ENCODE results near the gene SYMPK. TPM values are rescaled to one million over a fixed set of nuclear protein-coding genes. Genes with fewer than 3 reads are reported as not detected.

SYMPK gene
- total RNA-seq, 1 experiment from 2014 or later = 85.5 TPM

DNA sequence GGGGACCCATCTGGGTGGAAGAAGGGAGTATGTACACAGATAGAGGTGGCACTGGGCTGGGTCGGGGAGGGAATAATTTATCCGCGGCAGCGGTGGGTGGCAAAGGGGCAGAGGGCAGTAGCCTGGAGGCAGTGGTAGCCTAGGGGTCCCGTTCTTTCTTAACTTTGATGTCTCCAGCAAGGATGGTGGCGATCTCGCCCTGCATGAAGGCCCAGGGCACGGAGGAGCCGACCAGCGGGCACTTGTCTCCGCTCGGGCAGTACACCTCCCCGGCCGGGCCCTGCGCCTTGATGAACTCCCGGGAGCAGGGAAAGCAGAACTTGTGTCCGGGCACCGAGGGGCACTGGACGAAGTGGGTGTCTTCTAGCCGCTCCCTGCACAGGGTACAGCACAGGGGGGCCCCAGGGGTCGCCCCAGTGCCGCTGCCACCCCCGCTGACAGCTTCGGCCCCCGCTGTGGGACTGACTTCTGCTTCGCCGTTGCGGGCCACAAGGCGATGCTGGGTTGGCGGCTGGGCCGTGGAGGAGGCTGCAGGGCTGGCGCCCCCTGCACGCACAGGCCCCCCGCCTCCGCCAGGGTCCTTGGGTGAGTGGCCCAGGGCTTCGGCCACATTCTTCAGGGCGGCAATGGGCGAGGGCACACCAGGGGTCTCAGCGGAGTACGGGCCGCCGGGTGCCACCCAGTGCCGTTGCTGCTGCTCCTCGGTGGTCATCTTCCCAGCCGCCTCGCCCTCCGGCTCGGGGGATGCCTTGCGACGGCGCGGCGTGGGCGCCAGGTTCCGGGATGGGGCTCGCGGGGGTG lies 21.1 kb upstream of the SYMPK start:
- ChIA-PET POLR2A (ENCODE audit: low non-redundant PET) (no interaction called here), CTCF (interaction anchor here (0.6 kb wide), 2 partner anchors 13 to 114 kb away, joined by 4 read pairs; no protein-coding TSS in a partner anchor)
- BruUV-seq (replicated peaks) = no TSS peak
- no peak overlapping the region for H3K27ac ChIP-seq (ENCODE audit: low read depth, low read length, poor library complexity, severe bottlenecking)
- H3K4me1 ChIP-seq (ENCODE audit: insufficient read depth, low read length, poor library complexity, severe bottlenecking) = peaks cover 29% of the 10 kb centered on the region
- DNase-seq (ENCODE audit: low spot score) = no peak
- H3K9me3 ChIP-seq (ENCODE audit: low read depth, low read length, poor library complexity, severe bottlenecking) = no peaks in the 10 kb centered on the region
- TF ChIP-seq EZH2 (IDR thresholded peaks at IDR 0.05; ENCODE audit: borderline replicate concordance, low read depth, low read length, poor library complexity, severe bottlenecking) = no peak
- TF ChIP-seq, protein P1, sequence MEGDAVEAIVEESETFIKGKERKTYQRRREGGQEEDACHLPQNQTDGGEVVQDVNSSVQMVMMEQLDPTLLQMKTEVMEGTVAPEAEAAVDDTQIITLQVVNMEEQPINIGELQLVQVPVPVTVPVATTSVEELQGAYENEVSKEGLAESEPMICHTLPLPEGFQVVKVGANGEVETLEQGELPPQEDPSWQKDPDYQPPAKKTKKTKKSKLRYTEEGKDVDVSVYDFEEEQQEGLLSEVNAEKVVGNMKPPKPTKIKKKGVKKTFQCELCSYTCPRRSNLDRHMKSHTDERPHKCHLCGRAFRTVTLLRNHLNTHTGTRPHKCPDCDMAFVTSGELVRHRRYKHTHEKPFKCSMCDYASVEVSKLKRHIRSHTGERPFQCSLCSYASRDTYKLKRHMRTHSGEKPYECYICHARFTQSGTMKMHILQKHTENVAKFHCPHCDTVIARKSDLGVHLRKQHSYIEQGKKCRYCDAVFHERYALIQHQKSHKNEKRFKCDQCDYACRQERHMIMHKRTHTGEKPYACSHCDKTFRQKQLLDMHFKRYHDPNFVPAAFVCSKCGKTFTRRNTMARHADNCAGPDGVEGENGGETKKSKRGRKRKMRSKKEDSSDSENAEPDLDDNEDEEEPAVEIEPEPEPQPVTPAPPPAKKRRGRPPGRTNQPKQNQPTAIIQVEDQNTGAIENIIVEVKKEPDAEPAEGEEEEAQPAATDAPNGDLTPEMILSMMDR (conservative IDR thresholded peaks at IDR 0.05; ENCODE audit: low read depth, low read length) = no peak
- intact Hi-C loops (cut with micrococcal nuclease; ENCODE audit: unreplicated experiment) = loop anchor here (1.0 kb wide), 1 partner anchor 21 kb away; the partner anchor contains the start of gene SYMPK
- peaks cover 2% of the 10 kb centered on the region for H3K36me3 ChIP-seq (ENCODE audit: insufficient read depth, low read length, poor library complexity, severe bottlenecking)
- peak overlapping the region; percentile 79 for H3K4me3 ChIP-seq (ENCODE audit: low read depth, low read length, poor library complexity, severe bottlenecking)
- H3K27me3 ChIP-seq (replicated peaks; ENCODE audit: insufficient read depth, low read depth, low read length, poor library complexity) = no peaks in the 10 kb centered on the region

DNA sequence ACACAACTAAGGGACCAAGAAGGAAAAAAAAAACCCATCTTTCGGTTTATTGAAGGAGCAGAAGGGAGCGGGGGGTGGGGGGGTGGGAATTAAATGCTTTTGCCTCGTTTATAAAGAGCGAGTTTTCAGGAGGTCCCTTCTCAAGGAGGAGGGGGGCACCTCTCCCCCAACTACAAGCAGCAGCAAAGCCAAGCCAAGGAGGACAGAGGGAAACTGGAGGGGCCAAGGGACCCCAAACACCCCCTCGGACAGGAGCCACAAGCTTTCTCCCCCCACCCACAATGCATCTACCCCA lies 20.6 kb upstream of the SYMPK start:
- no peak for TF ChIP-seq EZH2 (IDR thresholded peaks at IDR 0.05; ENCODE audit: borderline replicate concordance, low read depth, low read length, poor library complexity, severe bottlenecking)
- TF ChIP-seq, protein P1 (conservative IDR thresholded peaks at IDR 0.05; ENCODE audit: low read depth, low read length) = no peak
- peaks cover 29% of the 10 kb centered on the region for H3K4me1 ChIP-seq (ENCODE audit: insufficient read depth, low read length, poor library complexity, severe bottlenecking)
- no peak overlapping the region for H3K4me3 ChIP-seq (ENCODE audit: low read depth, low read length, poor library complexity, severe bottlenecking)
- H3K27ac ChIP-seq (ENCODE audit: low read depth, low read length, poor library complexity, severe bottlenecking) = no peak overlapping the region
- no peak for DNase-seq (ENCODE audit: low spot score)
- no peaks in the 10 kb centered on the region for H3K27me3 ChIP-seq (replicated peaks; ENCODE audit: insufficient read depth, low read depth, low read length, poor library complexity)
- POLR2A ChIA-PET (ENCODE audit: low non-redundant PET) = no interaction called here
- peaks cover 2% of the 10 kb centered on the region for H3K36me3 ChIP-seq (ENCODE audit: insufficient read depth, low read length, poor library complexity, severe bottlenecking)
- intact Hi-C loops (cut with micrococcal nuclease; ENCODE audit: unreplicated experiment) = loop anchor here (1.0 kb wide), 1 partner anchor 20 kb away; the partner anchor contains the start of gene SYMPK
- BruUV-seq (replicated peaks) = no TSS peak
- CTCF ChIA-PET = no interaction called here
- no peaks in the 10 kb centered on the region for H3K9me3 ChIP-seq (ENCODE audit: low read depth, low read length, poor library complexity, severe bottlenecking)

- H3K9me3 ChIP-seq (ENCODE audit: low read depth, low read length, poor library complexity, severe bottlenecking) = no peaks in the 10 kb centered on the region
- intact Hi-C loops (cut with micrococcal nuclease; ENCODE audit: unreplicated experiment) = loop anchor here (1.0 kb wide), 1 partner anchor 20 kb away; the partner anchor contains the start of gene SYMPK
- H3K27ac ChIP-seq (ENCODE audit: low read depth, low read length, poor library complexity, severe bottlenecking) = no peak overlapping the region
- CTCF ChIA-PET = no interaction called here
- peaks cover 29% of the 10 kb centered on the region for H3K4me1 ChIP-seq (ENCODE audit: insufficient read depth, low read length, poor library complexity, severe bottlenecking)
- peak overlapping the region; percentile 32 for H3K4me3 ChIP-seq (ENCODE audit: low read depth, low read length, poor library complexity, severe bottlenecking)
- no peaks in the 10 kb centered on the region for H3K27me3 ChIP-seq (replicated peaks; ENCODE audit: insufficient read depth, low read depth, low read length, poor library complexity)
- peak; percentile 91 for DNase-seq (ENCODE audit: low spot score)
- H3K36me3 ChIP-seq (ENCODE audit: insufficient read depth, low read length, poor library complexity, severe bottlenecking) = peaks cover 2% of the 10 kb centered on the region
- POLR2A ChIA-PET (ENCODE audit: low non-redundant PET) = no interaction called here
- TF ChIP-seq EZH2 (IDR thresholded peaks at IDR 0.05; ENCODE audit: borderline replicate concordance, low read depth, low read length, poor library complexity, severe bottlenecking) = no peak
- TF ChIP-seq, protein P1 (conservative IDR thresholded peaks at IDR 0.05; ENCODE audit: low read depth, low read length) = peak; percentile 100
- no TSS peak for BruUV-seq (replicated peaks)
These were observed 20.0 kb upstream of the SYMPK start for GRCh38 chr19:45882652-45883585.

All from A673 (cell line).